ENCODE data around the gene CHST12. TPM values are rescaled to one million over a fixed set of nuclear protein-coding genes. Genes with fewer than 3 reads are reported as not detected.

Gene CHST12
- total and polyA plus RNA-seq, 7 donors, result 6.6 to 12.0 (median 8.2) TPM

GRCh38 chr7:2443491-2443890, 40.1 kb downstream of the CHST12 start:
- no peaks in the 10 kb centered on the region for H3K4me1 ChIP-seq
- WGBS, 3 donors, result 93 to 97% (median 97%) methylated on average over 9 of the region's 9 CpGs
- no peaks in the 10 kb centered on the region for H3K9me3 ChIP-seq
- H3K27ac ChIP-seq, result no peak overlapping the region
- ATAC-seq, result no peak
- intact Hi-C loops (cut with DNase I), result no loop called here
- H3K27me3 ChIP-seq (ENCODE audit: insufficient read depth in 3 of 3, low read length in 2 of 3), result no peaks in the 10 kb centered on the region
- TF ChIP-seq, protein P1, sequence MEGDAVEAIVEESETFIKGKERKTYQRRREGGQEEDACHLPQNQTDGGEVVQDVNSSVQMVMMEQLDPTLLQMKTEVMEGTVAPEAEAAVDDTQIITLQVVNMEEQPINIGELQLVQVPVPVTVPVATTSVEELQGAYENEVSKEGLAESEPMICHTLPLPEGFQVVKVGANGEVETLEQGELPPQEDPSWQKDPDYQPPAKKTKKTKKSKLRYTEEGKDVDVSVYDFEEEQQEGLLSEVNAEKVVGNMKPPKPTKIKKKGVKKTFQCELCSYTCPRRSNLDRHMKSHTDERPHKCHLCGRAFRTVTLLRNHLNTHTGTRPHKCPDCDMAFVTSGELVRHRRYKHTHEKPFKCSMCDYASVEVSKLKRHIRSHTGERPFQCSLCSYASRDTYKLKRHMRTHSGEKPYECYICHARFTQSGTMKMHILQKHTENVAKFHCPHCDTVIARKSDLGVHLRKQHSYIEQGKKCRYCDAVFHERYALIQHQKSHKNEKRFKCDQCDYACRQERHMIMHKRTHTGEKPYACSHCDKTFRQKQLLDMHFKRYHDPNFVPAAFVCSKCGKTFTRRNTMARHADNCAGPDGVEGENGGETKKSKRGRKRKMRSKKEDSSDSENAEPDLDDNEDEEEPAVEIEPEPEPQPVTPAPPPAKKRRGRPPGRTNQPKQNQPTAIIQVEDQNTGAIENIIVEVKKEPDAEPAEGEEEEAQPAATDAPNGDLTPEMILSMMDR (IDR thresholded peaks at IDR 0.05), result no peak
- DNase-seq, result no peak
- H3K36me3 ChIP-seq (ENCODE audit: insufficient read depth in 1 of 2, low read depth in 1 of 2), result peaks cover 0 to 9% of the 10 kb centered on the region in 2 donors
- no peak overlapping the region for H3K4me3 ChIP-seq

DNA sequence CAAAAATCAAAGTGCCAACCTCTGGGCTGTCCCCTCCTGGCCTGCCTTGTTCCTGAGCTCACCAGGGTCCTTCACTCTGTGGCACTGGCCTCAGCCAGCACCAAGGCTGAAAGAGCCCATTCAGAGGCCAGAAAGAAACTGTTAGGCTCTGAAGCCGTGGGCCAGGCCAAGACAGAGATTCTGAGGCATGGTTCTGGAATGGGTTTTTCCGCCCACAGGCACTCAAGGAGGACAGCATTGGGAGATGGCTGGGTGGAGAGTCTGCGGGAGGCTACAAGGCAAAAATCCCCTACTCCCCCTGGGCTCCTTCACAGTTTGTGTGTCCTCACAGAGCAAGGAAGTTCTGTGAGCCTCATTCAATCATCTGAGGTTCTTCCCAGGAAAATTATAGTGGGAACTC, 41.1 kb downstream of the CHST12 start:
- H3K4me3 ChIP-seq, result no peak overlapping the region
- H3K4me1 ChIP-seq, result no peaks in the 10 kb centered on the region
- peaks cover 0 to 9% of the 10 kb centered on the region in 2 donors for H3K36me3 ChIP-seq (ENCODE audit: insufficient read depth in 1 of 2, low read depth in 1 of 2)
- H3K27me3 ChIP-seq (ENCODE audit: insufficient read depth in 3 of 3, low read length in 2 of 3), result no peaks in the 10 kb centered on the region
- H3K27ac ChIP-seq, result no peak overlapping the region
- H3K9me3 ChIP-seq, result no peaks in the 10 kb centered on the region
- DNase-seq (peak; percentile 52 to 63), ATAC-seq (peak in 3 of 4 donors; percentile 22 to 48 (median 30))
- 74 to 82% (median 78%) methylated on average over 3 of the region's 3 CpGs for WGBS, 3 donors
- intact Hi-C loops (cut with DNase I), result no loop called here
- TF ChIP-seq, protein P1 (IDR thresholded peaks at IDR 0.05), result no peak

DNA sequence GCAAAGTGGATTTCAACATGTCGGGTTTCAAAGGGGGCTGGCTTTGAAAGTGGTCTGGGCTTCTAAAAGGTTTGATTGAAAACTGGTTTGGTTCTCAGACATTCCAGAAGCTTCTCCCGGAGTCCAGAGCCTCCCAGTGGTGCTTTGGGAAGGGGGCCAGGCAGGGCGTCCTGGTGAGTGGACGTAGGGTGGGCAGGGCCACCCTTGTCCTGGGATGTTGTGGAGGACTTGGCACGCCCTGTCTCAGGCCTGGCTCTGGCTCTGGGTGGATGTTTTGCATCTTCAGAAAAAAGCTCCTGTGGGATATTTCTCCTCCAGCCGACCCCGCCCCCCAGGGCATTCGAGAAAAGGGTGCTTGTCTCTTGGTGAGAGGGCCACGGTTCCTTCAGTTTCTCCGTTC, 41.6 kb downstream of the CHST12 start:
- intact Hi-C loops (cut with DNase I), result no loop called here
- H3K4me3 ChIP-seq, result no peak overlapping the region
- TF ChIP-seq, protein P1 (IDR thresholded peaks at IDR 0.05), result no peak
- no peaks in the 10 kb centered on the region for H3K27me3 ChIP-seq (ENCODE audit: insufficient read depth in 3 of 3, low read length in 2 of 3)
- no peak for ATAC-seq
- no peaks in the 10 kb centered on the region for H3K9me3 ChIP-seq
- no peak overlapping the region for H3K27ac ChIP-seq
- WGBS, 3 donors, result 76 to 86% (median 79%) methylated on average over 10 of the region's 10 CpGs
- no peaks in the 10 kb centered on the region for H3K4me1 ChIP-seq
- peak; percentile 34 to 68 for DNase-seq
- H3K36me3 ChIP-seq (ENCODE audit: insufficient read depth in 1 of 2, low read depth in 1 of 2), result peaks cover 0 to 9% of the 10 kb centered on the region in 2 donors

GRCh38 chr7:2445898-2446555, 42.6 kb downstream of the CHST12 start:
- peaks cover under 1% of the 10 kb centered on the region for H3K4me1 ChIP-seq
- no peak for ATAC-seq
- no peak overlapping the region for H3K27ac ChIP-seq
- H3K4me3 ChIP-seq, result no peak overlapping the region
- DNase-seq, result no peak
- TF ChIP-seq, protein P1 (IDR thresholded peaks at IDR 0.05), result no peak
- H3K36me3 ChIP-seq (ENCODE audit: insufficient read depth in 1 of 2, low read depth in 1 of 2), result peaks cover 0 to 9% of the 10 kb centered on the region in 2 donors
- no peaks in the 10 kb centered on the region for H3K27me3 ChIP-seq (ENCODE audit: insufficient read depth in 3 of 3, low read length in 2 of 3)
- intact Hi-C loops (cut with DNase I), result no loop called here
- WGBS, 3 donors, result 76 to 90% (median 84%) methylated on average over 21 of the region's 21 CpGs
- H3K9me3 ChIP-seq, result no peaks in the 10 kb centered on the region

DNA sequence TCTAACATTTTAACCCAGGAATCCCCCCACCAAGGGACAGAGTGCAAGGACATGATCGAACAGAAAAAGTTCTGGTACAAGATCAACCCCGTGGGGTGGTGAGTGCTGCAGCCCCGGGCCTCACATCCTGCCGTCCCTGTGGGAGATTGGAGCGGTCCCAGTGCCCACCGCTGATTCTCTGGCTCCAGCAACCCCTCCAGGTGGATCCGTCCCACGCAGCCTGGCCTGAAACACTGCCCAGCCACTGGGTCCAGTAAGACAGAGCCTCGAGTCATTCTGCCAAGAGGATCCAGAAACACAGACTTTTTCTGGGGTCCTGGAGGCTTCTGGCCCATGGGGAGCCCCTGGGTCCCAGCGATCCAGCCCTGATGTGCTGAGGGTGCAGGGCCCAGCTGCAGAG, 43.3 kb downstream of the CHST12 start:
- H3K27me3 ChIP-seq (ENCODE audit: insufficient read depth in 3 of 3, low read length in 2 of 3), result no peaks in the 10 kb centered on the region
- H3K27ac ChIP-seq, result no peak overlapping the region
- intact Hi-C loops (cut with DNase I), result no loop called here
- no peak overlapping the region for H3K4me3 ChIP-seq
- whole genome bisulfite sequencing, 3 donors, result 74 to 86% (median 81%) methylated on average over 9 to 10 of the region's 10 CpGs
- no peaks in the 10 kb centered on the region for H3K9me3 ChIP-seq
- peaks cover 0 to 9% of the 10 kb centered on the region in 2 donors for H3K36me3 ChIP-seq (ENCODE audit: insufficient read depth in 1 of 2, low read depth in 1 of 2)
- no peak for ATAC-seq
- TF ChIP-seq, protein P1 (IDR thresholded peaks at IDR 0.05), result no peak
- no peak for DNase-seq
- H3K4me1 ChIP-seq, result peaks cover 7% of the 10 kb centered on the region

All from psoas muscle (tissue), 8 donors.